ENCODE data around the gene APBB2.

DNA sequence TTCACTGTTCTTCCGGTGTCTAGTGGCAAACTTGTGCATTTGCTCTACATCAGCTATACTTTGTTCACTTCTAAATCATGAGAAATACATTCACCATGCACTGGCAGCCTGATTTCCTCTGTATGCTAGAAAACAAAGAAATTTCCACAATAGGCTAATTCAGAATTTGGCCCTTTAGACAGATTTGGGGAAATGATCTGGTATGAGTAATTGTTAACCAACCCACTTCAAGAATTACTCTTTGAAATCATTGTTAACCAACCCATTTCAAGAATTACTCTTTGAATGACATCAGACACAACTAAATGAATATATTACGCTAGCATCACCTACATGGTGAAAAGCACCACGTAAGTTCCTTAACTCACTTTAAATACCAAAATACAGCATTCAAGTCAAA is 14.6 kb downstream of the APBB2 start:
- TF ChIP-seq GATA3 (IDR thresholded peaks at IDR 0.05; ENCODE audit: low read depth, low read length) (no peak), GATA2 (IDR thresholded peaks at IDR 0.05; ENCODE audit: low read depth, low read length) (no peak)
